Measurements from ENCODE around the gene MMADHC.

- TF ChIP-seq EZH2phosphoT487 (IDR thresholded peaks at IDR 0.05; ENCODE audit: insufficient read depth, low read depth) (no peak), EZH2 (IDR thresholded peaks at IDR 0.05; ENCODE audit: insufficient read depth, poor library complexity, severe bottlenecking) (no peak)
Measured at GRCh38 chr2:149596471-149596870, 8.9 kb upstream of the MMADHC start.

All from GM23248 (cell line).